Skeletal muscle tissue (tissue), 4 donors: ENCODE results near the gene COA8. TPM values are rescaled to one million over a fixed set of nuclear protein-coding genes. Genes with fewer than 3 reads are reported as not detected.
"Not testable (repeated sequence)": the region's sequence is repeated elsewhere in the genome, so short reads cannot be mapped to it uniquely, and the experiment has no call there.

Experiments used
- H3K27ac ChIP-seq: one replicate; pipeline ENCODE4 v1.7.0; 2013; ENCODE audit warnings: mild to moderate bottlenecking, low read depth, low read length, inconsistent platforms
- H3K27me3 ChIP-seq, 3 donors: one replicate each; pipeline ENCODE4 v1.7.0; 2013; ENCODE audit warnings: low read length in 3 of 3; ENCODE audit not compliant: control insufficient read depth in 3 of 3, insufficient read depth in 3 of 3
- H3K36me3 ChIP-seq, 3 donors: one replicate each; pipeline ENCODE4 v1.7.0; 2013; ENCODE audit warnings: low read length in 3 of 3; ENCODE audit not compliant: control insufficient read depth in 3 of 3, insufficient read depth in 3 of 3
- H3K4me1 ChIP-seq, 3 donors: one replicate each; pipeline ENCODE4 v1.7.0; 2013; ENCODE audit warnings: low read length in 3 of 3, mild to moderate bottlenecking in 3 of 3; ENCODE audit not compliant: control insufficient read depth in 3 of 3, insufficient read depth in 3 of 3
- H3K4me3 ChIP-seq, 3 donors: one replicate each; pipeline ENCODE4 v1.7.0; 2013; ENCODE audit warnings: low read length in 3 of 3
- H3K9ac ChIP-seq, 3 donors: one replicate each; pipeline ENCODE4 v1.7.0; 2013; ENCODE audit warnings: low read length in 3 of 3, mild to moderate bottlenecking in 3 of 3, moderate library complexity in 2 of 3, low read depth in 1 of 3
- H3K9me3 ChIP-seq, 3 donors: one replicate each; pipeline ENCODE4 v1.7.0; 2013; ENCODE audit warnings: low read length in 3 of 3; ENCODE audit not compliant: control insufficient read depth in 3 of 3
- total RNA-seq: library from RNA; depleted of rRNA; stranded (reverse); fragments of >200 nt; gene quantifications from one replicate; pipeline ENCODE4 v1.2.3, GENCODE V29; 2014
- donor health status: Osteomylitis.

The COA8 gene
- total RNA-seq, 1 donor from 2014 or later = 28.2 TPM

DNA sequence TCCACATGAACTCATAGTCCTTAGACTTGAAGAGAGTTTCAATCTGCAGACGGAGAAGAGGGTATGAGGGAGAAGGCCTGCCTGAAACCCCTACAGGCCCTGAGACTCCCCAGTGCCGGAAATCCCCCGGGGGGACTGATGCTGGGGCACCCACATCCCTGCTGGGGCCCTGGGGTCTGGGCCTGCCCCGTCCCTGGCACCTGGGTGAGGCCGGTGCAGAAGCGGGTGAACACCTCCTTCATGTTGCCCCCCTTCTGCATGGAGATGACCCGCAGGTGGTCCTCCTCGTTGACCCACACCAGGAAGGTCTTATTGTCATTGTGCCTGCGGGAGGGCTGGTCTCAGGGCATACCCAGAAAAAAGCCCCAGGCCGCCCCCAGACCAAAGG is 42.5 kb upstream of the COA8 start:
- Histone ChIP-seq H3K4me3 (no peak overlapping the region), H3K4me1 (peaks cover 19 to 45% (median 41%) of the 10 kb centered on the region in 3 donors), H3K27ac (peak overlapping the region; percentile 47)

DNA sequence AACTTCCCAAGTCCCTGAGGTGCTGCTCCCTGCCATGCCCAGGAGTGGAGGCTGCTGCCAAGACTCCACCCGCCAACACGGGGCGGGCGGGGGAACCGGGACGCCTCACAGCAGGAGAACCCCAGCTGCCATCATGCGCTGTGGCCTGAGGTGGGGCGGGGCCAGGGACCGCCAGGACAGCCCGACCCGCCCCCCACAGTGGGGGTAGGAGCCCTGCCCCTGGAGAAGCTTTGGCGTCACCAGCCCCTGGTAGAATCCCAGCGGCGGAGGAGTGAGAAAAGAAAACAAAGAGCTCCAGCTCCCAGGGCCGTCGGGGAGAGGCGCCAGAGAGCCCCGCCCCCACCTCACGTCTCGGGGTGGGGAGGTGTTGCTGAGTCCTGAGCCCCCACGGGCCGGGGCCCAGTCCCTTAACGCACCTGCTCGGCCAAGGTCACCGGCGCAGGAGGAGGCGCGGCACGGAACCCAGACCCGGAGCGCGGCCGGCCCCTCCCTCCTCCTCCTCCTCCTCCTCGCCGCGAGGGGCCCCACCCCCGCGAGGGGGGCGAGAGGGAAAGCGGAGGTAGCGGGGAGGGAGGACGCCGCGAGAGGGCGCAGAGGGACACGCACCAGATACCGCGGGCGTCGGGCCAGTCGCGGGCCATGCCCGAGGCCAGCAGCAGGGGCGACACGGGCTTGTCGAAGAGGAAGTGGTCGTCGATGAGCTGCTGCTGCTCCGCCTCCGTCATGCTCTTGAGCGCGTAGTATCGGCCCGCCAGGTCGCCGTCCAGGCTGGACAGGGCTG is 41.9 kb upstream of the COA8 start:
- no peaks in the 10 kb centered on the region for H3K9me3 ChIP-seq
- H3K36me3 ChIP-seq = no peaks in the 10 kb centered on the region
- H3K27me3 ChIP-seq = peaks cover 2 to 8% (median 4%) of the 10 kb centered on the region in 3 donors
- H3K27ac ChIP-seq = peak overlapping the region; percentile 47
- H3K9ac ChIP-seq = peak overlapping the region in 2 of 3 donors; percentile 23 to 54
- H3K4me1 ChIP-seq = peaks cover 19 to 45% (median 41%) of the 10 kb centered on the region in 3 donors
- H3K4me3 ChIP-seq = peak overlapping the region in 2 of 3 donors; percentile 65 to 70

More for the DNA sequence above, 42.5 kb upstream of the COA8 start:
- H3K9ac ChIP-seq = no peak overlapping the region
- H3K27me3 ChIP-seq = peaks cover 2 to 8% (median 4%) of the 10 kb centered on the region in 3 donors
- no peaks in the 10 kb centered on the region for H3K36me3 ChIP-seq
- no peaks in the 10 kb centered on the region for H3K9me3 ChIP-seq

- H3K27ac ChIP-seq = peak overlapping the region; percentile 47
- H3K9ac ChIP-seq = peak overlapping the region in 1 of 3 donors; percentile 50
- H3K27me3 ChIP-seq = peaks cover 2 to 8% (median 4%) of the 10 kb centered on the region in 3 donors
Observed at GRCh38 chr14:103521438-103521950, 41.3 kb upstream of the COA8 start.

GRCh38 chr14:103521951-103522563 is 40.7 kb upstream of the COA8 start:
- H3K9ac ChIP-seq = peak overlapping the region in 2 of 3 donors; percentile 23 to 62
- H3K27ac ChIP-seq = no peak overlapping the region
- peaks cover 2 to 8% (median 4%) of the 10 kb centered on the region in 3 donors for H3K27me3 ChIP-seq
- H3K36me3 ChIP-seq = no peaks in the 10 kb centered on the region
- H3K4me3 ChIP-seq = peak overlapping the region; percentile 62 to 73 (median 65)
- peaks cover 23 to 45% (median 42%) of the 10 kb centered on the region in 3 donors for H3K4me1 ChIP-seq
- H3K9me3 ChIP-seq = no peaks in the 10 kb centered on the region

More at GRCh38 chr14:103521438-103521950, 41.3 kb upstream of the COA8 start:
- Histone ChIP-seq H3K4me1 (peaks cover 19 to 45% (median 41%) of the 10 kb centered on the region in 3 donors), H3K36me3 (no peaks in the 10 kb centered on the region), H3K4me3 (peak overlapping the region in 2 of 3 donors; percentile 65 to 70), H3K9me3 (no peaks in the 10 kb centered on the region)

GRCh38 chr14:103522649-103523574 is 39.8 kb upstream of the COA8 start, which contains the start of gene CKB:
Gene CKB, minus strand, starts transcription at chr14:103522830. Its CDS starts 337 bp downstream, at chr14:103522493.
- H3K4me3 ChIP-seq = peak within 1 kb of the TSS; percentile 62 to 73 (median 65)
- no peak within 1 kb of the TSS for H3K27ac ChIP-seq
- H3K27me3 ChIP-seq = peaks cover 2 to 8% (median 4%) of the 10 kb centered on the region in 3 donors
- H3K36me3 ChIP-seq = no peaks in the 10 kb centered on the region
- H3K9me3 ChIP-seq = no peaks in the 10 kb centered on the region
- H3K9ac ChIP-seq = peak within 1 kb of the TSS in 2 of 3 donors; percentile 23 to 62
- H3K4me1 ChIP-seq = peaks cover 28 to 50% (median 47%) of the 10 kb centered on the region in 3 donors

DNA sequence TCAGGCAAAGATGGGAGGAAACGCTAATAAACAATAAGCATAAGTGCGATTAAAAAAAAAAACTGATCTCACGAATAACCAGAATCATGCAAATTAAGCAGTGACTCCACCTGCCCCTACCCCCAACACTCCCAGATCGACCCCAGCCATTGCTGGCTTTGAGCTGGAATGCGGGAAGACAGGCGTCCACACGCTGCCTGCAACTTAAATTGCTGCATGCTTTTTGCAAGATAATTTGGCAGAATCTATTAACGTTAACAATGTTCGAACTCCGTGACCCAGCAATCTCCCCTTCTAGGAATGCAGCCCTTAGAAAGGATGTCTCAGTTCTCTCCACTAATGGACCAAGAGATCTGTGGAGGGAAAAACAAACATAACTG is 39.2 kb upstream of the COA8 start:
- Histone ChIP-seq H3K36me3 (no peaks in the 10 kb centered on the region), H3K9me3 (no peaks in the 10 kb centered on the region), H3K4me1 (peaks cover 28 to 50% (median 47%) of the 10 kb centered on the region in 3 donors), H3K27ac (no peak overlapping the region), H3K9ac (no peak overlapping the region), H3K4me3 (no peak overlapping the region), H3K27me3 (peaks cover 2 to 8% (median 4%) of the 10 kb centered on the region in 3 donors)

DNA sequence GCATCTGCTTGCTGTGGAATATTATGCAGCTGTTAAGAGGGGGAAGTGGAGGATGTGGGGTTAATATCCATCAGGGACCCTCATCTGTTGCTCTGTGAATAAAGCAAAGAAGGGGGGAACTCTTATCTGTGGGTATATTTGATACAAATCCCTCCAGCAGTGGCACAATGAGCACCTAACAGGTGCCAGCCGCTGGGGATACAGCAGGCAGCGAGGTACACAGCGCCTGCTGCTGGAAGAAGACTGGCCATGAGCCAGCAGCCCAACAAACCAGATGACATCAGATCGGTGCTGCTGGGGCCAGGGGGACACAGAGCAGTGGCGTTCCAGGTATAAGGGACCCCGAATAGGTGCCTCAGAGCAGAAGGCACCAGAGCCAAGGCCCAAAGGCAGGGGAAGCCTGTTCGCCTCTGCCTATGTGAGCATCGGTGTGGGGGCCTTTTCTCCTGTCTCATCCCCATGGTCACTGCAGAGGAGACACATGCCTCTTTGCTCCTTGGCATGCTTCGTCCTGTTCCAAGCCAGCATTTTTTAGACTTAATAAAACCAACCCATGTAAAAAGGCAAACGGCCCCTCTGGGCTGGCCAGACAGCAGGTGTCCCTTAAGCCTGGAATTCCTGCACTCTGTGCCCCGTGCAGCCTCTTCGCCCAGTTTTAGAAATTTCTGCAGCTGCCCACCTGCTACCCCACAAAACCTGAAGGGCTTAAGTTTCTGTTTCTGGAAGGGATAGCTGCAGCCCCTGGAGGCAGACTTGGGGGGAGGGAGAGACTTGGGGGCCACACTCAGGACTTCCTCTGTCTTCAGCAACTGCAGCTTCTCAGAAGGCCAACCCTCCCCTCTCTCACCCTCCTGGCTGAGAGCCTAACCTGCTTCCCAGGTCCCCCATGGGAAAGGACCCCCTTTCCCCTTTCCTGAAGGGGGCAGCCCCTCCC is 38.5 kb upstream of the COA8 start:
- H3K4me1 ChIP-seq = peaks cover 24 to 44% (median 44%) of the 10 kb centered on the region in 3 donors
- no peaks in the 10 kb centered on the region for H3K36me3 ChIP-seq
- peaks cover 2 to 8% (median 4%) of the 10 kb centered on the region in 3 donors for H3K27me3 ChIP-seq
- no peak overlapping the region for H3K27ac ChIP-seq
- no peaks in the 10 kb centered on the region for H3K9me3 ChIP-seq
- H3K9ac ChIP-seq = peak overlapping the region in 2 of 3 donors; percentile 10 to 25
- H3K4me3 ChIP-seq = no peak overlapping the region

DNA sequence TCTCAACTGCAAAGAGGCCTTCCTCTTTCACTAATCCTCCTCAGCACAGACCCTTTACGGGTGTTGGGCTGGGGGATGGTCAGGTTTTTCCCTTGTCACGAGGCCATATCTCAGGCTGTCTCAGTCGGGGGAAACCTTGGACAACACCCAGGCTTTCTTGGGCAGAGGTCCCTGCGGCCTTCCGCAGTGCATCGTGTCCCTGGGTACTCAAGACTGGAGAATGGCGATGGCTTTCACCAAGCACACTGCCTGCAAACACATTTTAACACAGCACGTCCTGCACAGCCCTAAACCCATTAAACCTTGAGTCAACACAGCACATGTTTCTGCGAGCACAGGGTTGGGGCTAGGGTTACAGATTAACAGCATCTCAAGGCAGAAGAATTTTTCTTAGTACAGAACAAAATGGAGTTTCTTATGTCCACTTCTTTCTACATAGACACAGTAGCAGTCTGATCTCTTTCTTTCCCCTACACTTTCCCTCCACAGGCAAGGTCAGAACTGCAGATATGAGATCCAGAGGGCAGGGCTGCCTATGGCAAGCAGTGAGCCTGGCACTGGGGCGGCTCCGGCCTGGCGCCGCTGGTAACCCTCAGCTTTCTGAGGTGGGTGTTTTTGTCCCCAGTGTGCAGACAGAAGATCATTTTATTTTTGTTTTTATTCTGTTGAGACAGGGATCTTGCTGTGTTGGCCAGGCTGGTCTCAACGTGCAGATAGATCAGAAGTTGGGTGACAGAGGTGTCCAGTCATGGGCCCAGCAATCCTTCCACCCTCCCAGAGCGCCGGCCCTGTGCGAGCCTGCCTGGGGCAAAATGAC is 37.1 kb upstream of the COA8 start:
- H3K27me3 ChIP-seq, H3K9me3 ChIP-seq, H3K4me3 ChIP-seq, H3K9ac ChIP-seq, H3K36me3 ChIP-seq, H3K27ac ChIP-seq: not testable (repeated sequence)
- peaks cover 32 to 46% (median 44%) of the 10 kb centered on the region in 3 donors for H3K4me1 ChIP-seq
